ENCODE measurements around the gene ARL8B. TPM values are rescaled to one million over a fixed set of nuclear protein-coding genes. Genes with fewer than 3 reads are reported as not detected.
"Not testable (repeated sequence)": the region's sequence is repeated elsewhere in the genome, so short reads cannot be mapped to it uniquely, and the experiment has no call there.

ARL8B gene
- total RNA-seq, 1 donor from 2014 or later: 70.4 TPM

DNA sequence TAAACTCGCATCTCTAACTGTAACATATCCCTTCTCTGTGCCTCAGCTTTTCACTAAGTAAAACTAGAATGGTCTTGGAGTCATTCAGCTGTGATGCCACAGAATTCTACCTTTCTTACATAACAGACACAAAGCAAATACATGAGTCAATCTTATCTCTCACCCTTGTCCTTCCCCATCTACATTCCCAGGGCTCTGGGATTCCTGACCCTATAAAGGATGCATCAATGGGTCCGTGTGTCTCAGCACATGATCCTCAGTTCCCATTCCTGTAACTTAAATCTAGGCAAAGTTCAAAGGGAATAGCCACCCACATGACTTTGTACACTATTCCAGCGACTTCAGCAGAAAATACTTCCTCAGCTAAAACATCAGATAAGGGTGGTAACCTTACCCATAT lies 11.8 kb upstream of the ARL8B start:
- DNase-seq (ENCODE audit: low spot score): no peak

DNA sequence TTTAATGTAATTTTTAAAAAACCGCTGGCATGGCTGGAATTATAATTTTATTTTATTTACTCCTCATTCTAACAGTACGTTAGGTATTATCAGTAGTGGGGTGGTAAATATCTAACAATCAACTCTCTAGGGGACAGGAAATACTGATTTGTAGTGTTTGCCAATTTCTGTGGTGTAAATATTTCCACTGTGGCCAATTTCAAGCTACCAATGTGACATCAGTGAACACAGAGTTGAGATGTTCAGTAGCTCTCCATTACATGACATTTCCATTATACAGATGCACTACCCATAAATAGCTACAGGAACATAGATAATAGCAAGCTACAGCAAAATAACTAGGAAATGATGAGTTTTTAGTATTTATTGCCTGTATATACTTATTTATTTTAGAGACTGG lies 10.0 kb upstream of the ARL8B start:
- no peak for DNase-seq (ENCODE audit: low spot score)

DNA sequence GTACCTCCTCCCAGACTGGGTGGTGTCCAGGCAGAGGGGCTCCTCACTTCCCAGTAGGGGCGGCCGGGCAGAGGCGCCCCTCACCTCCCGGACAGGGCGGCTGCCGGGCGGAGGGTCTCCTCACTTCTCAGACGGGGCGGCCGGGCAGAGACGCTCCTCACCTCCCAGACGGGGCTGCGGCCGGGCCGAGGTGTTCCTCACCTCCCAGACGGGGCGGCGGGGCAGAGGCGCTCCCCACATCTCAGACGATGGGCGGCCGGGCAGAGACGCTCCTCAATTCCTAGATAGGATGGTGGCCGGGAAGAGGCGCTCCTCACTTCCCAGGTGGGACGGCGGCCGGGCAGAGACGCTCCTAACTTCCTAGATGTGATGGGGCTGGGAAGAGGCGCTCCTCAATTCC lies 8.4 kb upstream of the ARL8B start:
- DNase-seq (ENCODE audit: low spot score): not testable (repeated sequence)

DNA sequence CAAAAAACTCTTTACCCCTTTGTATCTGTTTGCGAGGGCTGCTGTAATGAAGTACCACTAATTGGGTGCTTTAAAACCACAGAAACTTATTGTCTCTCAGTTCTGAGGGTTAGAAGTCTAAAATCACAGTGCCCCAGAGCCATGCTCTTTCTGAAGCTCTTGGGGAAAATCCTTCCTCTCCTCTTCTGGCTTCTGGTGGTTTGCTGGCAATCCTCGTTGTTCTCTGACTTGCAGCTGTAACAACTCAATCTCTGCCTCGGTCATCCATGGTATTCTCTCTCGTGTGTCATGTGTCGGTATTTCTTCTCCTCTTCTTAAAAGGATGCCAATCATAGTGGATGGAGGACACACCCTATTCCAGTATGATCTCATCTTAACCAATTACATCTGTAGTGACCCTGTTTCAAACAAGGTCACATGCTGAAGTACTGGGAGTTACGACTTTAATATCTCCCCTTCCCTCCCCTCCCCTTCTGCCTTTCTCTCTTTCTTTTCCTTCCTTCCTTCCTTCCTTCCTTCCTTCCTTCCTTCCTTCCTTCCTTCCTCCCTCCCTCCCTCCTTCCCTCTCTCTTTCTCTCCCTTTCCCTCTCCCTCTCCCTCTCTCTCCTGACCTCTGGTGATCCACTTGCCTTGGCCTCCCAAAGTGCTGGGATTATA lies 6.5 kb upstream of the ARL8B start:
- no peak for DNase-seq (ENCODE audit: low spot score)

DNA sequence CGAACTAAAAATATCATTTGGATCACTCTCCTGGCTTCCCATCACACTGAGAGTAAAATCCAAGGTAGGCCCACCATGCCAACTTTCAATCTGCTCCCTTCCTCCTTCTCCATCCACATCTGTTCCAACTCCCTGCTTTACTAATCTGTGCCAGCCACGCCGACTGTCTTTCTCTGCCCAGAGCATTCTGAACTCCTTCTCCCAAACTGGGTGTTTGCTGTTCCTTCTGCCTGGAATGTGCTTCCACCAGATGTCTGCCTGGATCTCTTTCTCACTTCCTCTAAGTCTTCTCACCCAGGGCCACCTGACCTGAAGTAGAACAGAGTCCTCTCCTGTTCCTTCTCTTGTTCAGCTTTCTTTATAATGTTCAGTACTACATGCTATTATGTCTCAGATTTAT lies 5.6 kb upstream of the ARL8B start:
- DNase-seq (ENCODE audit: low spot score): no peak

DNA sequence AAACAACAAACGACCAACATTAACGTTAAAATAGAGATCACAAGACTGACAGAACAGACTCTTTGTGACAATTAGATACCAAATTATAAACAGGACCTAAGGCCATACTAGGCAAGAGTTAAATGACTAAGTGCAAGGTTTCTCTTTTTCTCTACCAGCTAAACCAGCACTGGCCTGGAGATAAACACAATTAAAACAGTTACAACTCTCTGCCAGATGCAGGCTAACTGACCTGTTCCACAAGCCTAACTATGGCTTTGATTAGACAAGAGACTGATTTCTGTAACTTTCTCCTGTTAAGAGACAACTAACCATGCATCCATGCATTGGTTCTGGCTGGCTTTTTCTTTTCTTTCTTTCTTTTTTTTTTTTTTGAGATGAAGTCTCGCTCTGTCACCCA lies 1.6 kb upstream of the ARL8B start:
- no peak for DNase-seq (ENCODE audit: low spot score)

DNA sequence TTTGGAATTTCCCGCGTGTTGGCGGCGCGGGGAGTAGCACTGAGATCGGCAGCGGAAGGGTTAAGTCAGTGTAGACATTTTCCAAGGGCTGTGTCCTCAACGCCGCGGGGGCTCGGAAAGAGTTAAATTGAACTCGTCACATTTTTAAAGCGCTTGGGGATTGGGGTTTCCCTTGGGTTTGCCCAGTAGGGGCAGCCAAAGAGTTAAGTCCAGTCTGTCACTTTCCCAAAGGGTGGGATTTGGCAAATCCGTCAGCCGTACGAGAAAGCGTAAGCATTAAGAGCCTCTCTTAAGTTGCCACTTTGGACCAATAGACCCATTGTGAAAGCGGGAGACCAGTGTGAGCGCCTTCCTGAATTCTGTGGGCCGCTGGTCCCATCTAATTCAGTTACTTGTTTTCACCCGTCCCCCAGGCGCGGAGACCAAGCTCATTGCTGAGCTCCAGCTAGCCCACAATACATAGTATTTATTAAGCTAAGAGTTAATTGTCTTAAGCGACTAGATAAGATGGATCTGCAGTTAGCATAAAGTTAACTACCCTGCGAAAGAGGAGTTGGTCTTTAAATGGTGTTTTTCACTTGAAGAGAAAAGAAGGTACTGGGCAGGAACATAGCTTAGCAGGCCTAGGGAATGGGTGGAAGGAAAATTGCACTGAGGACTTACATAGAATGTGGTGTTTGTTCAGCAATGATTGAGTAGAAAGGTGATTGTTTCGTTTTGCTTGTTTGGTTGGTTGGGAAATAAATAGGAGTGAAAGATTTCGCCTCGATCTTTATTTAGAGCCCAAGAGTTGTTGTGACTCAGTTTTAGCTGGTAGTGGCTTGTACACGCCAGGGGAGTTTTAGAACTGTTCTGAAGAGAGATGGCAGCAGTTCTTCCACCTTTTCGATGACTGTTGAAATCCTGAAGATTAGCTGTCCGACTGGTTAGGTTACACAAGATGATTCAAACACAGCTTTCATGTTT lies 932 bp downstream of the ARL8B start:
- DNase-seq (ENCODE audit: low spot score): no peak

DNA sequence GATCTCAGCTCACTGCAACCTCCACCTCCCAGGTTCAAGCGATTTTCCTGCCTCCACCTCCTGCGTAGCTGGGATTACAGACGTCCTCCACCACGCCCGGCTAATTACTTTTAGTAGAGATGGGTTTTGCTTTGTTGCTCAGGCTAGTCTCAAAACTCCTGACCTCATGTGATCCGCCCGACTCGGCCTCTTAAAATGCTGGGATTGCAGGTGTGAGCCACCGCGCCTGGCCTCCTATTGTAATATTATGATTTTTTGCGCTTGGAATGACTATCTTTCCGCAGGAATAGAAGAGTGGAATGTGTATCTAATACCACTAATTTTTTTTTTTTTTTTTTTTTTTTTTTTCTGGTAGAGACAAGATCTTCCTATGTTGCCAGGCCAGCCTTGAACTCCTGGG lies 1.8 kb downstream of the ARL8B start:
- DNase-seq (ENCODE audit: low spot score): no peak

DNA sequence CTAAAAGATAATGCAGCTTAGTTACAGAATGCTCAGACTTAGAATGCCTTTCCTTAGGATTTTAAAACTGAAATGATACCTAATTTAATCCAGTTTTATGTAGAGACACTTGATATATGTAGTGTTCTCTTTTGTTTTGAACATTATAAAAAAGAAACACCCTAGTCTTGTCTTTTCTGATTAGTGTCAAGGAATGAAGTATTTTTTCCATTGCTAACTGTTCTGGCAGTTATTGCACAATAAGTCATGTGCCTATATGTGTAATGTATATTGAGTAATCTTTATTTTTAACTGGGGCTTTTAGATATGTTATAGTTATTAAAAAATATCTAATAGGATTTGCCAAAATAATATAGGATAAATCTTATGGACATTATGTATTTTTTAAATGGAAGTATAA lies 4.5 kb downstream of the ARL8B start:
- no peak for DNase-seq (ENCODE audit: low spot score)

DNA sequence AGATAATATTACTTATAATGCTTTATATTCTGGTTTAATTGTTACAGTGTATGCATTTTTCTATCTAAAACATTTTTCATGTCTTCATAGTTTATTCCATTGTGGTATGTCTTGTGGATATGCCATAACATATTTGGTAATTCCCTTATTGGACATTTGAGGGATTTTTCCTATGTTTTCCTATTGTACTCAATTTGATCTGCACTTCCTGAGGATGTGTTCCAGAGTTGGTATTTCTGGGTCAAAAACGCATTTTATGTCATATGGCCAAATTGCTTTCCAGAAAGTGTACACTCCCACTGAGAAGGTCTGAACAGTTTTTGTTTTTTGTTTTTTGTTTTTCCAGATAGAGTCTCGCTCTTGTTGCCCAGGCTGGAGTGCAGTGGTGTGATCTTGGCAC lies 6.8 kb downstream of the ARL8B start:
- DNase-seq (ENCODE audit: low spot score): no peak

DNA sequence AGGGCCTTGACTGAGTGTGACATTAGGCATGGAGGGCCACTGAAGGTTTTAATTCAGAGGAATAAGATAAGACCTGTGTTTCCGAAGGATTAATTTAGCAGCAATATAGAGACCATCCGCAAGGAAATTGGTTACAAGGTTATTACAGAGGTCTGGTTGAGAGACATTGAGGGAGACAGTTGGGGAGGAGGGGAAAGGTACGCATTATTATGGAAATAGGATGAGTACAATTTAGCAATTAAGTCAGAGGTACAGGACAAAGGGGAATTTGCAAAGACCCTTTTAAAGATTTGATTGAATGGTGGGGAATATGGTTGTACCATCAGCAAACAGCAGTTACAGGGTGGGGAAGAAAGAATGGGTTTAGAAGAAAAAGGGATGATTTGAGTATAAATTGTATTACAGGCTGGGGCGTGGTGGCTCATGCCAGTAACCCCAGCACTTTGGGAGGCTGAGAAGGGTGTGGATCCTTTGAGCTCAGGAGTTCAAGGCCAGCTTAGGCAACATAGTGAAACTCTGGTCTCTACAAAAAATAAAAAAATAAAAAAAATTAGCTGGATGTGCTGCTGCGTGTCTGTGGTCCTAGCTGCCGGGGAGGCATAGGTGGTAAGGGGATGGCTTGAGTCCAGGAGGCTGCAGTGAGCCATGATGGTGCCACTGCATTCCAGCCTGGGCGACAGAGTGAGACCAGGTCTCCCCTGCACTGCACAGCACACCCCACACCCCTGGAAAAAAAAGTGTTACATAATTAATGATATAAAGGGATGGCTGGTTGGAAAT lies 11.3 kb downstream of the ARL8B start:
- no peak for DNase-seq (ENCODE audit: low spot score)

DNA sequence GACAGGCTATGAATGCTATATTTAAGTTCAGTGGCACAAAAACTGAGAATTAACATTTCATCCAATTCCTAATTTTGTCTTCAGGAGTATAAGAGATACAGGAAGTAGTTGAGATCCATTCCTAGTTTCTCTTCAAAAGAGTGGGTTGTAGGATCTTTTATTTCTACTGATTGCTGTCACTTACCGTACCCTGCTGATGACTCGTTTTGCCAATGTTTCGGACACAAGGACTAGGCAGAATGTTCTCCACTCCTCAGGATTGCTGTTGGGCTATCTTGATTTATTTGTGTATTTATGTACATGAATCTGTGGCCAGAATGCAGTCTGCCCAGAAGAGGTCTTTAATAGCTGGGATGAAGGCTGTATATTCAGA lies 11.9 kb downstream of the ARL8B start:
- DNase-seq (ENCODE audit: low spot score): no peak

DNA sequence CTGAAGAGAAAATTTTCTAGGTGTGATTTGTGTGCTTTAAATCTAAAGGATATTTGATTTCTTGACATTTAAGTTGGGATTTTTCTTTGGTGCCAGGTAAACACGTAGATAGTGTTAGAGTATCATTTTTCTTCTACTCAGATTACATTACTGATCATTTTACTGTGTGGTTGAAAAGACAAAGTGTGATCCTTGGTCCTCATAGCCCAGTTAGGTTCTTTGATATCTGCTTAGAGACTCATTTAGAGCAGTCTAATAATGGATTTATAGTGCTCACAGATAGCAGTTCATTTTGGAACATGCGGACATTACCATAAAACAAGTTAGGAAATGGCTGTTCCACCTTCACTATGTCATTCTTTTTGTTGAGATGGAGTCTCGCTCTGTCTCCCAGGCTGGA lies 12.4 kb downstream of the ARL8B start:
- no peak for DNase-seq (ENCODE audit: low spot score)

DNA sequence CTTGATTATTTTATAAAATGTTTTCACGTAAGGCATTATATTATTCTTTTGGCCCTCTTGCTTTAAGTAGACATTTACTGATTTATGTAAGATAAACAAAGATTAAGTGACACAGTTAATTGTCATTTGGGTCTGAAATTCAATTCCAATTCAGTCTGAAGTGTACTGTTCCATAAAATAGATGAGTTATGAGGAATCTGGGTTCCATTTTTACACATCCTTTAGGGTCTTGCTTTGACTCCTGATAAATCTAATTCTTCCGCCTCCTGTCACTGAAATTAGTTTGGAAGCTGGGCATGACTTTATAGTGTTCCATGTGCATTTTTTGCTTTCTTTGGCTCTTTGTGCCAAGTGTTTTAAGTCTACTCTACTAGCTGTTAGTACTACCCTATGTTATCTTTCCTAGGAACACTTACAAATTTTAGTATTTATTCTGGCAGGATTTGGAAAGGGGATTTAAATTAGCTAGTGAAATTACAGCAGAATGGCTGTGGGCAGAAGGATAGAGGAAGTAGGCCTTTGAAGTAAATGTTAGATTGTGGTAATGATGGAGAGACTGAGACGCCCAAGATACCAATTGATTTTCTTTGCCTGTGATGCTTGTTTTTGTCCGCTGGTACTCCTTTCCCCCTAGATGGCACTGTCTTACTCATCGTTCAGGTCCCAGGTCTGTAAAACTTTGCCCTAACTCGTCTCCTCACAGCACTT lies 14.3 kb downstream of the ARL8B start:
- DNase-seq (ENCODE audit: low spot score): no peak

DNA sequence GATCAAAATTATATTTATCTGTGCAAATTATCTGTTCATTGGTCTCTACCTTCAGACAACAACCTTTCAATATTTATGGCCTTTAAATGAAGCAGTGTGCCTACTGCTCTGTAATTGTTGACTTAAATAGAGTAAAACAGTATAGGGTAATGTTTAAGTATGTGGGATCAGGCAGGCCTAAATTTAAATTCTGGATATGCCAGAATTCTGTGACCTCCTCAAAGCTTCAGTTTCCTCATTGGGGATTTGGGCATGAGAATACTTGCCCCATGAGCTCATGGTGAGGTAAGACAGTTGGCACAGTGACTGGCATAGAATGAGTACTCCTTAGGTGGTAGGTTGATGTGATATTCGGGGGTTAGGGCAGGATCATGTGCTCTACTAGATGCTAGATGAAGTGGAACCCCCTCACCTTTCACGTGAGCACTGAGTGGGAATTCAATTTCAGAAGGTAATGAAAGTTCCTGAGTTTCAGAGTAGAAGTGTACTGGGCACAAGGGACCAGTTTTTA lies 14.9 kb downstream of the ARL8B start:
- DNase-seq (ENCODE audit: low spot score): no peak

DNA sequence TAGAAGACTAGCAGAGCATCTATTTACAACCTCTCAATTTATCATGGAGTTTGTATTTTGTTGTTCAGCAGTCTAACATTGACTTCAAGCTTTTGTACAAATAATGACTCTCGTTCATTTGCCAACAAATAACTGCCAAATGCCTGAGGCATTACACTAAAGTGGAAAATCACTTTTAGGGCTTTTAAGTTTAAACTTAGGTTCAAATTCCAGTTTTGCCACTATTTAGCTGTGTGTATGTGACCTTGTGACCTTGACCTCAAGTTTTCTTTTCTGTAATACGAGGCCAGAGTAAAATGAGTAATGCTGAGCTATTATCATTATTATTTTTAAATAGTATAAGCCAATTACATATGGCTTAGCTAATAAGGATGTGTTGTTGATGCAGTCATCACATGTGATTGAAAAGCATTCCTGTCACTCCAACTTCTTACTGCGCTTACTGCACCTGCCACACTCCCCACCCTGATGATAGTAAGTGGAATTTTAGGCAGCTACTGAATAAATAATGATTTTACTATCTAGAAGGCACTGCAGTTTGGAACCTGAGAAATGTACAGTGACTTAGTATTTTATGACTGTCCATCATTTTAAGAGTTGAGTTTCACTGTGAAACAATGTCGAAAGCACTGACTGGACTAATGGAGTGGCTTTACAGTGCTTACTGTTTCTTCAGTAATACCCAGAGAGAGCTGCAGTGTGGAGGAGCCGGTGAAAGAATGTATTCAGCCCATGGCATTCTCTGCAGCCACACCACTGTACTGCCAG lies 16.3 kb downstream of the ARL8B start:
- no peak for DNase-seq (ENCODE audit: low spot score)

DNA sequence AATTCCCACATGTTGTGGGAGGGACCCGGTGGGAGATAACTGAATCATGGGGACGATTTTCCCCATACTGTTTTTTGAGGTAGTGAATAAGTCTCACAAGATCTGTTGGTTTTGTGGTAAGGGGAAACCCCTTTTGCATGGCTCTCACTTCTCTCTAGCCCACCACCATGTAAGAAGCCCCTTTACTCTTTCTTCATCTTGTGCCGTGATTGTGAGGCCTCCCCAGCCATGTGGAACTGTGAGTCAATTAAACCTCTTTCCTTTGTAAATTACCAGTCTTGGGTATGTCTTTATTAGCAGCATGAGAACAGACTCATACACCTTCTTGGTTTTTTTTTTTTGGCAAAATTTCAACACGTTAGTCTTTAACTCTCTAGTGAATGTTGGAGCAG lies 18.1 kb downstream of the ARL8B start:
- no peak for DNase-seq (ENCODE audit: low spot score)

DNA sequence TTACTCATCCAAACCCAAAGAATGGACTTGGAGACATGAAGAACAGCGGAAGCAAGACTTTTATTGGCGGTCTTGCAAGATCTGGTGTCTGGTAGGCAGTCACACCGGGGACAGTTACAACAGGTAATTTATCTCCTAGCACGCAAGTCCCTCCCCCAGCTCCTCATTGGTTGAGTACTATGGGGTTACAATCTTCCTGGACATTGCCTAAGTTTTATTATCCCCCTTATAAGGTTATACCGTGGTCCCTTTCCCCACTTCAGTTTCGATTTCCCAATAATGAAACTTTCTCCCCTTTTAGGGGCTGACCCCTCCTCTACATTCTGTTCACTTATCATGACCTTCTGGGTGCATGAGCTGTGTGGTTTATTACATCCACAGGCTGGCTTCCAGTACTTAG lies 18.7 kb downstream of the ARL8B start:
- no peak for DNase-seq (ENCODE audit: low spot score)

DNA sequence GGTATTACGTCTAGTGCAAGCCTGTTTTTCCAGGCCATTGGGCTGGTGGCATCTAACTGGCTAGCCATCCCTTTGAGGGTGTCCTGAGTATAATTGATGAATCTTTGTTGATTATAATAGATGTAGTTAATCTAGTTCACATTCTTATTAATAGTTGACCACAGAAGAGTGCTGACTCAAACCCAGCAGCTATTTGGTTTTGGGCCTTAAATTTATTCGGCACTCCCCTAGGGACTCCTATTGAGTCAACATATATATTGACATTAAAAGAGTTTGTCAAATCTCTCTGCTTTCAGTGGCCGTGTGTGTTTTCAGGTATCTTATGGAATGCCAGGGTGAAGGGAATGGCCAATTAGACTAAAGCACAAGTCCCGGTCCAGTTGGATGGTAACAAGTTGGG lies 19.7 kb downstream of the ARL8B start:
- no peak for DNase-seq (ENCODE audit: low spot score)

DNA sequence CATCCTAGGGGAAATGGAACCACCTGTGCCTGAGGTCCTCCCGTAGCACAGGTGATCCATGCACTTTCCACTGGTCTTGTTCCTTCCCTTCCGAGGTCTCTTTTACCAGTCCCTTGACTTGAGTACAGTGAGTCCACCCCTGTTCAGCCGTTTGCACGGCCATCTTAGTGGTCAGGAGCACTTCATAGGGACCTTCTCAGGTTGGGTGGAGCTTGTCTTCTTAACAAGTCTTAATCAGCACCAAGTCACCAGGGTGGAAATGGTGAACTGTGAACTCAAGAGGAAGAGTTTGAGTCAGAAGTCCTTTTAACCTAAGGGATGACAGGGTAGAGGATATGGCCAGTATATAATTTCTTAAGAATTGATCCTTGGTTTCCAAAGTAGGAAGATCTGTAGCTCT lies 21.4 kb downstream of the ARL8B start:
- no peak for DNase-seq (ENCODE audit: low spot score)

Measured in ureter (tissue), 1 donor.